ENCODE data around the gene MAOA.

- TF ChIP-seq CTCF (IDR thresholded peaks at IDR 0.05; ENCODE audit: insufficient read depth, low read depth, low read length) (no peak), EZH2 (IDR thresholded peaks at IDR 0.05; ENCODE audit: insufficient read depth, low read length) (no peak)
Observed at GRCh38 chrX:43743100-43743822, 87.2 kb downstream of the MAOA start.
